GM06990 (cell line): ENCODE measurements around the gene GDPD5.

Experiments
- DNase-seq: peaks from one replicate; pipeline ENCODE4 v3.0.0-alpha.2; 2011; ENCODE audit not compliant: insufficient read length; ENCODE audit errors: extremely low read depth
- H3K27me3 ChIP-seq: replicated peaks from 2 replicates; pipeline ENCODE4 v1.6.0; 2011; ENCODE audit warnings: low read length; ENCODE audit not compliant: control insufficient read depth, insufficient read depth
- H3K36me3 ChIP-seq: 2 replicates; pipeline ENCODE4 v1.5.1; 2011; ENCODE audit warnings: low read length; ENCODE audit not compliant: control insufficient read depth, insufficient read depth
- H3K4me3 ChIP-seq: replicated peaks from 2 replicates; pipeline ENCODE4 v1.5.1; 2011; ENCODE audit warnings: low read depth, mild to moderate bottlenecking, control low read depth, low read length
- CTCF ChIP-seq: IDR thresholded peaks from 2 replicates; pipeline ENCODE4 v1.5.1; 2011; ENCODE audit warnings: low read length, control low read depth, mild to moderate bottlenecking, inconsistent platforms; ENCODE audit not compliant: insufficient read depth, poor library complexity, severe bottlenecking

Gene GDPD5

GRCh38 chr11:75465701-75466531, 59.8 kb downstream of the GDPD5 start:
- Histone ChIP-seq H3K4me3 (no peak overlapping the region), H3K27me3 (no peaks in the 10 kb centered on the region; the same call in 1 of the 2 replicates), H3K36me3 (no peaks in the 10 kb centered on the region; the same call in 1 of the 2 replicates)
- no peak for TF ChIP-seq CTCF
- no peak for DNase-seq

- Histone ChIP-seq H3K27me3 (no peaks in the 10 kb centered on the region; the same call in 1 of the 2 replicates), H3K4me3 (no peak overlapping the region), H3K36me3 (no peaks in the 10 kb centered on the region)
- TF ChIP-seq CTCF, result no peak
- DNase-seq, result no peak
Observed at GRCh38 chr11:75463106-75463774, 62.5 kb downstream of the GDPD5 start.

- H3K36me3 ChIP-seq, result no peaks in the 10 kb centered on the region
- H3K4me3 ChIP-seq, result no peak overlapping the region
Observed at GRCh38 chr11:75462117-75462653, 63.6 kb downstream of the GDPD5 start.

GRCh38 chr11:75461151-75461550, 64.6 kb downstream of the GDPD5 start:
- H3K27me3 ChIP-seq, result no peaks in the 10 kb centered on the region; the same call in 1 of the 2 replicates
- no peak overlapping the region for H3K4me3 ChIP-seq
- TF ChIP-seq CTCF, result no peak
- DNase-seq, result no peak
- H3K36me3 ChIP-seq, result no peaks in the 10 kb centered on the region

More at GRCh38 chr11:75462117-75462653, 63.6 kb downstream of the GDPD5 start:
- TF ChIP-seq CTCF, result no peak
- H3K27me3 ChIP-seq, result no peaks in the 10 kb centered on the region; the same call in 1 of the 2 replicates
- DNase-seq, result no peak

- no peaks in the 10 kb centered on the region for H3K27me3 ChIP-seq
- no peak for DNase-seq
- H3K4me3 ChIP-seq, result no peak overlapping the region
- no peaks in the 10 kb centered on the region for H3K36me3 ChIP-seq
- TF ChIP-seq CTCF, result no peak
Observed at GRCh38 chr11:75456596-75457183, 69.1 kb downstream of the GDPD5 start.
